H1 (cell line): ENCODE results near the gene MTPN. TPM values are rescaled to one million over a fixed set of nuclear protein-coding genes. Genes with fewer than 3 reads are reported as not detected.

Experiments
- CTCF ChIA-PET: fragments of 300-600 bp; sonication (Branson Sonifier 250); formaldehyde crosslinking; loops from one replicate; lab custom pipeline; 2021; ENCODE audit not compliant: partially characterized antibody; lab: Charles Lee
- POLR2A ChIA-PET: fragments of 300-600 bp; sonication (Branson Sonifier 250); formaldehyde crosslinking; loops from one replicate; lab custom pipeline; 2021; ENCODE audit warnings: inconsistent platforms; ENCODE audit not compliant: partially characterized antibody; lab: Charles Lee
- DNase-seq, 2 experiments: peaks; one replicate each; pipeline versions ENCODE4 v3.0.0 to v3.0.0-alpha.2; 2010 to 2022; ENCODE audit warnings: low spot score in 2 of 2, low read depth in 1 of 2, mixed read lengths in 1 of 2
- FAIRE-seq: peaks from 2 replicates; lab custom pipeline; 2011; peaks lifted over from hg19 to GRCh38; lab: Jason Lieb, UNC
- H2AFZ ChIP-seq: 2 replicates; pipeline ENCODE4 v1.8.1; 2012; ENCODE audit warnings: low read length, inconsistent platforms
- H2AK5ac ChIP-seq: 2 replicates; pipeline ENCODE4 v1.6.1; 2013; ENCODE audit warnings: low read depth, low read length
- H2BK120ac ChIP-seq: replicated peaks from 2 replicates; pipeline ENCODE3; 2013; ENCODE audit warnings: low read depth, low read length, inconsistent platforms
- H2BK12ac ChIP-seq: 2 replicates; pipeline ENCODE4 v1.6.1; 2013; ENCODE audit warnings: low read depth, low read length
- H2BK15ac ChIP-seq: 2 replicates; pipeline ENCODE4 v1.6.1; 2013; ENCODE audit warnings: low read length
- H2BK20ac ChIP-seq: 2 replicates; pipeline ENCODE4 v1.6.1; 2013; ENCODE audit warnings: low read length
- H2BK5ac ChIP-seq: 2 replicates; pipeline ENCODE4 v1.6.1; 2013; ENCODE audit warnings: low read depth, low read length
- H3K14ac ChIP-seq: 2 replicates; pipeline ENCODE4 v1.6.1; 2013; ENCODE audit warnings: inconsistent platforms; ENCODE audit not compliant: insufficient read length
- H3K18ac ChIP-seq: 2 replicates; pipeline ENCODE4 v1.6.1; 2013; ENCODE audit warnings: low read length; ENCODE audit errors: extremely low read depth
- H3K23ac ChIP-seq: 2 replicates; pipeline ENCODE4 v1.6.1; 2013; ENCODE audit warnings: inconsistent platforms; ENCODE audit not compliant: insufficient read length
- H3K23me2 ChIP-seq: 2 replicates; pipeline ENCODE4 v1.6.1; 2013; ENCODE audit warnings: low read depth, low read length
- H3K27ac ChIP-seq: 2 replicates; pipeline ENCODE4 v1.6.1; 2011; ENCODE audit warnings: low read depth, low read length, inconsistent platforms
- H3K27me3 ChIP-seq, 4 experiments: replicated peaks in 1 of 4; 1 replicate in 1 of 4; 2 replicates in 3 of 4; pipeline versions ENCODE4 v1.6.1 to v1.8.1; 2011 to 2013; ENCODE audit warnings: low read length in 3 of 4, mild to moderate bottlenecking in 3 of 4, inconsistent platforms in 2 of 4, mixed read lengths in 2 of 4, moderate library complexity in 1 of 4; ENCODE audit not compliant: control insufficient read depth in 3 of 4, insufficient read depth in 3 of 4; ENCODE audit errors: extremely low read depth in 1 of 4
- H3K36me3 ChIP-seq, 4 experiments: 2 replicates each; pipeline versions ENCODE4 v1.6.1 to v1.8.1; 2011 to 2013; ENCODE audit warnings: mild to moderate bottlenecking in 4 of 4, low read length in 3 of 4, moderate library complexity in 2 of 4, control low read depth in 1 of 4, inconsistent platforms in 1 of 4; ENCODE audit not compliant: insufficient read depth in 4 of 4, control insufficient read depth in 2 of 4
- H3K4ac ChIP-seq: replicated peaks from 2 replicates; pipeline ENCODE3; 2013; ENCODE audit warnings: low read length, low read depth, mixed read lengths, inconsistent platforms; ENCODE audit not compliant: insufficient read length
- H3K4me1 ChIP-seq, 4 experiments: replicated peaks in 1 of 4; 1 replicate in 1 of 4; 2 replicates in 3 of 4; pipeline versions ENCODE4 v1.6.1 to v1.8.1; 2011 to 2013; ENCODE audit warnings: low read length in 3 of 4, inconsistent platforms in 2 of 4, mixed read lengths in 1 of 4; ENCODE audit not compliant: insufficient read depth in 4 of 4, control insufficient read depth in 3 of 4
- H3K4me2 ChIP-seq, 2 experiments: 2 replicates each; pipeline versions ENCODE4 v1.6.1 to v1.8.1; 2011 to 2013; ENCODE audit warnings: low read depth in 2 of 2, low read length in 2 of 2, control low read depth in 1 of 2, inconsistent platforms in 1 of 2, mild to moderate bottlenecking in 1 of 2; ENCODE audit not compliant: insufficient read depth in 1 of 2
- H3K4me3 ChIP-seq, 4 experiments: fragments of 200-600, 300-600 bp in 1 of 4; sonication (generic), shearing (Covaris generic), sonication (Bioruptor Twin) in 1 of 4; 2 replicates each; pipeline versions ENCODE4 v1.5.1 to v1.8.1; 2011 to 2016; ENCODE audit warnings: low read length in 4 of 4, low read depth in 3 of 4, control low read depth in 2 of 4, inconsistent platforms in 2 of 4, mild to moderate bottlenecking in 2 of 4, mixed read lengths in 1 of 4, moderate library complexity in 1 of 4; ENCODE audit not compliant: insufficient read depth in 2 of 4; ENCODE audit errors: extremely low read depth in 1 of 4
- H3K56ac ChIP-seq: replicated peaks from 2 replicates; pipeline ENCODE3; 2013; ENCODE audit warnings: low read depth, mild to moderate bottlenecking, mixed read lengths, low read length, inconsistent platforms; ENCODE audit not compliant: insufficient read length
- H3K79me1 ChIP-seq: 2 replicates; pipeline ENCODE4 v1.6.1; 2013; ENCODE audit warnings: low read depth, low read length, control low read depth
- H3K79me2 ChIP-seq, 2 experiments: 2 replicates each; pipeline versions ENCODE4 v1.6.1 to v1.8.1; 2012 to 2013; ENCODE audit warnings: low read length in 2 of 2, mild to moderate bottlenecking in 2 of 2, inconsistent platforms in 1 of 2; ENCODE audit not compliant: insufficient read depth in 2 of 2, control insufficient read depth in 1 of 2
- H3K9ac ChIP-seq, 4 experiments: replicated peaks in 1 of 4; 1 replicate in 1 of 4; 2 replicates in 3 of 4; pipeline versions ENCODE4 v1.6.1 to v1.8.1; 2011 to 2013; ENCODE audit warnings: low read depth in 3 of 4, low read length in 3 of 4, control low read depth in 2 of 4, mild to moderate bottlenecking in 2 of 4, moderate library complexity in 2 of 4, inconsistent platforms in 1 of 4; ENCODE audit errors: extremely low read depth in 1 of 4
- H3K9me3 ChIP-seq, 2 experiments: 2 replicates each; pipeline versions ENCODE4 v1.6.1 to v1.8.1; 2012 to 2013; ENCODE audit warnings: mild to moderate bottlenecking in 2 of 2, moderate library complexity in 2 of 2, control low read depth in 1 of 2, inconsistent platforms in 1 of 2, low read depth in 1 of 2, low read length in 1 of 2, mixed read lengths in 1 of 2; ENCODE audit not compliant: insufficient read depth in 2 of 2
- H4K20me1 ChIP-seq, 2 experiments: replicated peaks in 1 of 2; 2 replicates each; pipeline versions ENCODE3 to v1.8.1; 2011 to 2013; ENCODE audit warnings: inconsistent platforms in 2 of 2, low read length in 2 of 2, mild to moderate bottlenecking in 1 of 2; ENCODE audit not compliant: insufficient read depth in 2 of 2, control insufficient read depth in 1 of 2
- H4K5ac ChIP-seq: 2 replicates; pipeline ENCODE4 v1.6.1; 2013; ENCODE audit warnings: low read length, low read depth, mixed read lengths, inconsistent platforms; ENCODE audit not compliant: insufficient read length
- H4K8ac ChIP-seq: 2 replicates; pipeline ENCODE4 v1.8.0; 2013; ENCODE audit warnings: mild to moderate bottlenecking, moderate library complexity, low read length, inconsistent platforms; ENCODE audit not compliant: insufficient read depth; ENCODE audit errors: extremely low read depth
- H4K91ac ChIP-seq: replicated peaks from 2 replicates; pipeline ENCODE3; 2013; ENCODE audit warnings: low read length, mixed read lengths, inconsistent platforms; ENCODE audit not compliant: insufficient read length
- ASH2L ChIP-seq: fragments of 200-600, 300-600 bp; sonication (generic); IDR thresholded peaks from one replicate; pipeline ENCODE4 v1.7.1; 2017; ENCODE audit warnings: low read length
- BRCA1 ChIP-seq: IDR thresholded peaks from 2 replicates; pipeline ENCODE4 v1.6.1; 2012; ENCODE audit warnings: low read depth, low read length, improper control_type of control experiment
- CBX8 ChIP-seq: fragments of 300-800, 300-1000 bp; sonication (generic); IDR thresholded peaks from 2 replicates; pipeline ENCODE4 v1.7.1; 2016; ENCODE audit warnings: low read depth, low read length, borderline replicate concordance
- CHD2 ChIP-seq: IDR thresholded peaks from 2 replicates; pipeline ENCODE4 v1.6.1; 2012; ENCODE audit warnings: low read length, improper control_type of control experiment
- GABPA ChIP-seq: IDR thresholded peaks from 2 replicates; pipeline ENCODE4 v1.6.1; 2011; ENCODE audit warnings: mild to moderate bottlenecking, low read length, moderate library complexity, borderline replicate concordance; ENCODE audit not compliant: insufficient read depth
- RFX5 ChIP-seq: IDR thresholded peaks from 2 replicates; pipeline ENCODE4 v1.6.1; 2011; ENCODE audit warnings: low read depth, low read length, improper control_type of control experiment, borderline replicate concordance
- RNF2 ChIP-seq: fragments of 200-900, 300-1000 bp; sonication (generic); IDR thresholded peaks from 2 replicates; pipeline ENCODE4 v1.7.1; 2016; ENCODE audit warnings: borderline replicate concordance, low read depth, mild to moderate bottlenecking, antibody characterized with exemption, low read length; ENCODE audit not compliant: poor library complexity, severe bottlenecking; ENCODE audit errors: missing control alignments
- SP1 ChIP-seq: IDR thresholded peaks from 2 replicates; pipeline ENCODE4 v1.6.1; 2011; ENCODE audit warnings: low read depth, low read length
- TAF1 ChIP-seq: IDR thresholded peaks from 2 replicates; pipeline ENCODE4 v1.6.1; 2011; ENCODE audit warnings: mild to moderate bottlenecking, low read depth, low read length
- TCF12 ChIP-seq: IDR thresholded peaks from 2 replicates; pipeline ENCODE4 v1.6.1; 2011; ENCODE audit warnings: low read depth, mild to moderate bottlenecking, low read length
- ZNF274 ChIP-seq: IDR thresholded peaks from 2 replicates; pipeline ENCODE4 v1.7.0; 2012; ENCODE audit warnings: low read length, borderline replicate concordance; ENCODE audit errors: extremely low read depth
- WGBS, 2 experiments: shearing (Covaris generic) in 1 of 2; methylation state at CpG; one replicate each; pipeline versions ENCODE4 v1.1.6 to v1.1.7; 2013 to 2015; ENCODE audit warnings: low lambda C conversion rate in 2 of 2, mixed read lengths in 2 of 2, inconsistent platforms in 1 of 2, low coverage in 1 of 2, missing lambda C conversion rate in 1 of 2; ENCODE audit not compliant: insufficient replicate concordance in 2 of 2, insufficient coverage in 1 of 2, insufficient read length in 1 of 2; ENCODE audit errors: extremely low coverage in 1 of 2, missing lambda C conversion rate in 1 of 2; 5-methylcytosine and 5-hydroxymethylcytosine counted together
- polyA plus RNA-seq, 7 experiments: library from polyadenylated mRNA; depleted of rRNA in 3 of 7; stranded (reverse) in 5 of 7; unstranded in 2 of 7; fragments of >200 nt in 5 of 7; fragments of 200-250 nt in 2 of 7; gene quantifications; 1 replicate in 5 of 7; 2 replicates in 1 of 7; 4 replicates in 1 of 7; pipeline versions ENCODE4 v1.2.1 to v1.2.3, GENCODE V29; 2011 to 2013; ENCODE audit warnings: missing spikeins in 2 of 7, mixed read lengths in 2 of 7
- total RNA-seq: library from RNA; stranded (reverse); fragmentation: NEBNext Ultra II Directional; extraction: Animal tissue kit (Norgen Biotek cat#: 25700); gene quantifications from 2 replicates; pipeline ENCODE4 v1.2.1, GENCODE V29; 2021
- TF ChIP-seq, protein P1 (sequence below): IDR thresholded peaks from 2 replicates; pipeline ENCODE4 v1.6.1; 2011; ENCODE audit warnings: low read length, improper control_type of control experiment
- TF ChIP-seq, protein P2 (sequence below): IDR thresholded peaks from 2 replicates; pipeline ENCODE4 v1.6.1; 2011; ENCODE audit warnings: low read depth, mild to moderate bottlenecking, low read length; ENCODE audit not compliant: insufficient read depth

Gene MTPN
- total and polyA plus RNA-seq, 2 of the 8 experiments (the other 6 are each of a cell fraction or from before 2014, with no cell fraction given): 33.0 to 101 TPM

DNA sequence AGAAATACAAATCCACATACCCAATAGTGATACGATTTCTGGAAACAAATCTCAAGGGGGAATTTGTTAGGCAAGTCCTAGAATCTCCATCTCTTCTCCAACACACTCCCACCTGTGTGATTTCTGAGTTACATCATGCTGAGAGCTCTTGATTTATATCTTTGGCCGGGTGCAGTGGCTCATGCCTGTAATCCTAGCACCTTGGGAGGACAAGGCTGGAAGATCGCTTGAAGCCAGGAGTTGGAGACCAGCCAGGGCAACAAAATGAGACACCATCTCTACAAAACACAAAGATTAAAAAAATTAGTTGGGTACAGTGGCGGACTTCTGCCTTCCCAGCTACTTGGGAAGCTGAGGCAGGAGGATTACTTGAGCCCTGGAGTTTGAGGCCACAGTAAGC lies 1.5 kb upstream of the MTPN start:
- H3K23me2 ChIP-seq: peaks cover 2% of the 10 kb centered on the region
- H3K36me3 ChIP-seq: peaks cover 0 to 3% (median 0%) of the 10 kb centered on the region in 4 experiments; a peak in 1 of 8 replicates
- H3K4me3 ChIP-seq: no peak overlapping the region
- peaks cover 0 to 8% (median 2%) of the 10 kb centered on the region in 4 experiments; a peak in 3 of 7 replicates for H3K4me1 ChIP-seq
- no peak overlapping the region for H2BK12ac ChIP-seq
- H3K79me1 ChIP-seq: no peaks in the 10 kb centered on the region
- H2AK5ac ChIP-seq: no peak overlapping the region
- WGBS, 2 experiments: 81% methylated on average over 4 of the region's 4 CpGs; no CpG with 5 or more reads in 1 of the 2 experiments
- H4K5ac ChIP-seq: no peak overlapping the region
- no peak overlapping the region for H2BK15ac ChIP-seq
- H2AFZ ChIP-seq: no peak overlapping the region
- H2BK120ac ChIP-seq: no peak overlapping the region
- DNase-seq (no peak), FAIRE-seq (no peak)
- H3K18ac ChIP-seq: no peak overlapping the region
- H3K27ac ChIP-seq: no peak overlapping the region
- ChIA-PET POLR2A (no interaction called here), CTCF (no interaction called here)
- no peaks in the 10 kb centered on the region for H4K20me1 ChIP-seq
- H3K23ac ChIP-seq: no peak overlapping the region
- no peak overlapping the region for H3K4ac ChIP-seq
- no peak overlapping the region for H2BK5ac ChIP-seq
- H2BK20ac ChIP-seq: no peak overlapping the region
- H3K4me2 ChIP-seq: no peak overlapping the region; a peak in 1 of 4 replicates
- no peaks in the 10 kb centered on the region for H3K27me3 ChIP-seq
- H3K9ac ChIP-seq: no peak overlapping the region
- no peak overlapping the region for H4K91ac ChIP-seq
- H3K14ac ChIP-seq: no peak overlapping the region
- H4K8ac ChIP-seq: no peak overlapping the region
- H3K79me2 ChIP-seq: peaks cover 2 to 31% of the 10 kb centered on the region in 2 experiments; a peak in 3 of 4 replicates
- no peaks in the 10 kb centered on the region for H3K9me3 ChIP-seq
- no peak overlapping the region for H3K56ac ChIP-seq
- TF ChIP-seq ASH2L: no peak
- TF ChIP-seq RNF2: no peak
- no peak for TF ChIP-seq TCF12
- TF ChIP-seq RFX5: no peak
- TF ChIP-seq GABPA: no peak
- TF ChIP-seq BRCA1: no peak
- TF ChIP-seq, protein P1, sequence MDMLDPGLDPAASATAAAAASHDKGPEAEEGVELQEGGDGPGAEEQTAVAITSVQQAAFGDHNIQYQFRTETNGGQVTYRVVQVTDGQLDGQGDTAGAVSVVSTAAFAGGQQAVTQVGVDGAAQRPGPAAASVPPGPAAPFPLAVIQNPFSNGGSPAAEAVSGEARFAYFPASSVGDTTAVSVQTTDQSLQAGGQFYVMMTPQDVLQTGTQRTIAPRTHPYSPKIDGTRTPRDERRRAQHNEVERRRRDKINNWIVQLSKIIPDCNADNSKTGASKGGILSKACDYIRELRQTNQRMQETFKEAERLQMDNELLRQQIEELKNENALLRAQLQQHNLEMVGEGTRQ: no peak
- TF ChIP-seq, protein P2, sequence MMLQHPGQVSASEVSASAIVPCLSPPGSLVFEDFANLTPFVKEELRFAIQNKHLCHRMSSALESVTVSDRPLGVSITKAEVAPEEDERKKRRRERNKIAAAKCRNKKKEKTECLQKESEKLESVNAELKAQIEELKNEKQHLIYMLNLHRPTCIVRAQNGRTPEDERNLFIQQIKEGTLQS: no peak
- no peak for TF ChIP-seq CBX8
- no peak for TF ChIP-seq TAF1
- no peak for TF ChIP-seq ZNF274
- no peak for TF ChIP-seq CHD2
- TF ChIP-seq SP1: no peak
